Testis (tissue), 2 donors: Measurements from ENCODE around the gene SSBP2.

ENCODE experiments used
- CTCF ChIP-seq, 3 experiments: fragments of 450-650 bp in 2 of 3; fragments of 200-600 bp in 1 of 3; sonication (generic) in 1 of 3; IDR thresholded peaks; one replicate each; pipeline ENCODE4 v1.5.1; 2016 to 2019; ENCODE audit warnings: antibody characterized with exemption in 3 of 3, mild to moderate bottlenecking in 2 of 3, moderate library complexity in 1 of 3
- POLR2A ChIP-seq: fragments of 450-650 bp; IDR thresholded peaks from one replicate; pipeline ENCODE4 v1.6.1; 2017; ENCODE audit warnings: antibody characterized with exemption, mild to moderate bottlenecking, moderate library complexity

- TF ChIP-seq POLR2A (no peak), CTCF (IDR thresholded peaks at IDR 0.05) (no peak)
Observed at GRCh38 chr5:81779125-81779915, 28.4 kb upstream of the SSBP2 start.
